GM12864 (cell line): ENCODE measurements around the gene C19orf67.
"Not testable (repeated sequence)": the region's sequence is repeated elsewhere in the genome, so short reads cannot be mapped to it uniquely, and the experiment has no call there.

ENCODE experiments used
- DNase-seq: peaks from one replicate; pipeline ENCODE4 v3.0.0-alpha.2; 2011; ENCODE audit warnings: low read depth
- H3K4me3 ChIP-seq: 2 replicates; pipeline ENCODE4 v1.5.1; 2011; ENCODE audit warnings: mild to moderate bottlenecking, low read depth, low read length, control low read depth
- TF ChIP-seq, protein P1 (sequence below): IDR thresholded peaks from 2 replicates; pipeline ENCODE4 v1.5.1; 2011; ENCODE audit warnings: low read depth, mild to moderate bottlenecking, moderate library complexity, low read length, control low read depth, inconsistent platforms; ENCODE audit errors: missing control alignments

The C19orf67 gene

DNA sequence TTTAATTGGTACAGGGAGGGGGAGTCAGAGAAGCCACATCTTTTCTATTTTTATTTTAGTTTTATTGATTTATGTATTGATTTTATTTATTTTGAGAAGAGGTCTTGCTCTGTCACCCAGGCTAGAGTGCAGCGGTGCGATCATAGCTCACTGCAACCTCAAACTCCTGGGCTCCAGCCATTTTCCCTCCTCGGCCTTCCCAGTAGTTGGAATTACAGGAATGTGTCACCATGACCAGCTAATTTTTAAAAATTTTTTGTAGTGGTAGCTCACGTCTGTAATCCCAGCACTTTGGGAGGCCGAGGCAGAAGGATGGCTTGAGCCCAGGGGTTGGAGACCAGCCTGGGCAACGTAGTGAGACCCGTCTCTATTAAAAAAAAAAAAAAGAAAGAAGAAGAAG is 49.9 kb downstream of the C19orf67 start:
- H3K4me3 ChIP-seq: no peak overlapping the region
- TF ChIP-seq, protein P1, sequence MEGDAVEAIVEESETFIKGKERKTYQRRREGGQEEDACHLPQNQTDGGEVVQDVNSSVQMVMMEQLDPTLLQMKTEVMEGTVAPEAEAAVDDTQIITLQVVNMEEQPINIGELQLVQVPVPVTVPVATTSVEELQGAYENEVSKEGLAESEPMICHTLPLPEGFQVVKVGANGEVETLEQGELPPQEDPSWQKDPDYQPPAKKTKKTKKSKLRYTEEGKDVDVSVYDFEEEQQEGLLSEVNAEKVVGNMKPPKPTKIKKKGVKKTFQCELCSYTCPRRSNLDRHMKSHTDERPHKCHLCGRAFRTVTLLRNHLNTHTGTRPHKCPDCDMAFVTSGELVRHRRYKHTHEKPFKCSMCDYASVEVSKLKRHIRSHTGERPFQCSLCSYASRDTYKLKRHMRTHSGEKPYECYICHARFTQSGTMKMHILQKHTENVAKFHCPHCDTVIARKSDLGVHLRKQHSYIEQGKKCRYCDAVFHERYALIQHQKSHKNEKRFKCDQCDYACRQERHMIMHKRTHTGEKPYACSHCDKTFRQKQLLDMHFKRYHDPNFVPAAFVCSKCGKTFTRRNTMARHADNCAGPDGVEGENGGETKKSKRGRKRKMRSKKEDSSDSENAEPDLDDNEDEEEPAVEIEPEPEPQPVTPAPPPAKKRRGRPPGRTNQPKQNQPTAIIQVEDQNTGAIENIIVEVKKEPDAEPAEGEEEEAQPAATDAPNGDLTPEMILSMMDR: no peak
- DNase-seq: no peak

DNA sequence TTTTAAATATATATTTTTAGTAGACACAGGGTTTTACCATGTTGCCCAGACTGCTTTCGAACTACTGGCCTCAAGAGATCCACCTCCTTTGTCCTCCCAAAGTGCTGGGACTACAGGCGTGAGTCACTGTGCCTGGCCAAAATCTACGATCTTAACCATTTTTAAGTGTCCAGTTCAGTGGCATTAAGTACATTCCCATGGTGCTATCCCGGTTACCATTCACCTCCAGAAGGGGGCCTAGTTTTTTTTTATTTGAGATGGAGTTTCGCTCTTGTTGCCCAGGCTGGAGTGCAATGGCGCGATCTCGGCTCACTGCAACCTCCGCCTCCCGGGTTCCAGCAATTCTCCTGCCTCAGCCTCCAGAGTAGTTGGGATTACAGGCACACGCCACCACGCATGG is 50.4 kb downstream of the C19orf67 start:
- not testable (repeated sequence) for DNase-seq, H3K4me3 ChIP-seq

DNA sequence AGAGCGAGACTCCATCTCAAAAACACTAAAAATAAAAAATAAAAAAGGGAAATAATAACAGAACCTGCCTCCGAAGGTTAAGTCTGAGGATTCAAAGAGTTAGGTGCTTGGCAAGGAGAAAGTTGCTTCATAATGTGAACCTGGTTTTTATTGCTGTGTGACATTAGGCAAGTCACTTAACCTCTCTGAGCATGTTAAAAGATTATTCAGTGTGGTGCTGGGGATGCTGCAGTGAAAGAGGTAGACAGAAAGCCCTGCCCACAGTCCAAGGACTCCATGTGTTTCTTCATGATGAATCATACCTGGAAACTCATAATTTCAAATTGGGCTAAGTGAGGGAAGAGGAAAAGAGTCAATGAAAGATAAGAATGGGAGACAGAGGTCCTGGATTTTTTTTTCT is 51.6 kb downstream of the C19orf67 start:
- no peak overlapping the region for H3K4me3 ChIP-seq
- TF ChIP-seq, protein P1: no peak

DNA sequence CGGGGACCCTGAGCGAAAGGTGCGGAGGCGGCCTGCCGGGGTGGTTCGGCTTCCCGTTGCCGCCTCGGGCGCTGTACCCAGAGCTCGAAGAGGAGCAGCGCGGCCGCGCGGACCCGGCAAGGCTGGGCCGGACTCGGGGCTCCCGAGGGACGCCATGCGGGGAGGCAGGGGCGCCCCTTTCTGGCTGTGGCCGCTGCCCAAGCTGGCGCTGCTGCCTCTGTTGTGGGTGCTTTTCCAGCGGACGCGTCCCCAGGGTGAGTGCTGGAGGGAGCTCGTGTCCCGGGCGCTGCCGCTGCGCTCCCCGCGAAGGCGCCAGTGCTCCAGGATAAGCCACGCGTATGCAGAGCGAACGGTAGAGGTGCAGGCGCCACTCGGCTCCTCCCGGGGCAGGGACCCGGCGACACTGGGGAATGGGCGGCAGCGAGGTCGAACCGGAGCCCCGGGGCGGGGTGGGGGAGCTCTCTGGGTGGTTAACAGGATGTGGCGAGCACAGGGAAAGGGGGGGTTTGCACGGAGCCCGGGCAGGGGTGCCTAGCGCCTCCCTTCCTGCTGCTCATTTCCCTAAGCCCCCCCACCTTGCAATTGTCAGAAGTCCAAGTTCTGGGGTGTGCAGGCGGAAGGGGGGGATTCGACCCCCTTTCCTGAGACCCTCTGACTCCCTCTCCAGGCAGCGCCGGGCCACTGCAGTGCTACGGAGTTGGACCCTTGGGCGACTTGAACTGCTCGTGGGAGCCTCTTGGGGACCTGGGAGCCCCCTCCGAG is 53.7 kb downstream of the C19orf67 start, which contains the start of gene IL27RA:
IL27RA (plus strand) TSS at position 44 of the 762 bp plus-strand sequence; CDS start at position 155, 111 bp downstream.
- peak within 1 kb of the TSS; percentile 93 for H3K4me3 ChIP-seq
- DNase-seq: peak; percentile 68
- TF ChIP-seq, protein P1: peak; percentile 84

More for the DNA sequence above, 51.6 kb downstream of the C19orf67 start:
- DNase-seq: no peak
